A549 (cell line): ENCODE data around the gene SSPN. TPM values are rescaled to one million over a fixed set of nuclear protein-coding genes. Genes with fewer than 3 reads are reported as not detected.

Experiments
- ATAC-seq, 2 experiments: fragments of 200-7000 bp in 1 of 2; fragments of >200 bp in 1 of 2; cut with Nextera tagmentation in 1 of 2; cut with Tn5 transposase in 1 of 2; 3 replicates each; pipeline versions ENCODE4 v1.8.0 to v1.9.1; 2018 to 2020; ENCODE audit warnings: mild to moderate bottlenecking in 1 of 2, moderate library complexity in 1 of 2
- CTCF ChIA-PET: fragments of 300-600 bp; sonication (Branson Sonifier 250); formaldehyde crosslinking; extraction: SDS; loops from one replicate; lab custom pipeline; 2021; ENCODE audit warnings: antibody characterized with exemption, inconsistent platforms; lab: Yijun Ruan, JAX
- POLR2A ChIA-PET: fragments of 350-600 bp; formaldehyde crosslinking; extraction: SDS; loops from one replicate; lab custom pipeline; 2021; ENCODE audit warnings: antibody characterized with exemption, inconsistent platforms; lab: Yijun Ruan, JAX
- DNase-seq, 2 experiments: peaks; one replicate each; pipeline versions ENCODE4 v3.0.0 to v3.0.0-alpha.2; 2011 to 2016; ENCODE audit warnings: low read depth in 1 of 2, low spot score in 1 of 2
- FAIRE-seq: peaks from 2 replicates; lab custom pipeline; 2011; peaks lifted over from hg19 to GRCh38; lab: Jason Lieb, UNC
- H3K27ac ChIP-seq, 2 experiments: fragments of >200 bp; sonication (Bioruptor Twin); formaldehyde crosslinking; 3 replicates each; pipeline ENCODE4 v1.5.1; 2016 to 2017
- H3K4me1 ChIP-seq: fragments of >200 bp; sonication (Bioruptor Twin); formaldehyde crosslinking; 3 replicates; pipeline ENCODE4 v1.6.1; 2016
- H3K4me2 ChIP-seq: fragments of >200 bp; sonication (Bioruptor Twin); formaldehyde crosslinking; 3 replicates; pipeline ENCODE4 v1.6.1; 2016
- H3K4me3 ChIP-seq: fragments of >200 bp; sonication (Bioruptor Twin); formaldehyde crosslinking; 3 replicates; pipeline ENCODE4 v1.5.1; 2016
- H3K9me3 ChIP-seq: fragments of >200 bp; sonication (Bioruptor Twin); formaldehyde crosslinking; 3 replicates; pipeline ENCODE4 v1.6.1; 2016
- CBX2 ChIP-seq: fragments of 200-600 bp; sonication (generic); IDR thresholded peaks from 2 replicates; pipeline ENCODE4 v1.6.1; 2016; ENCODE audit warnings: low read depth, mild to moderate bottlenecking, borderline replicate concordance
- EHF ChIP-seq: fragments of 250-450 bp; sonication (Bioruptor Pico); IDR thresholded peaks from 2 replicates; pipeline ENCODE4 v1.5.0; 2020; ENCODE audit warnings: mild to moderate bottlenecking
- ESRRA ChIP-seq: fragments of 150-350 bp; IDR thresholded peaks from 2 replicates; pipeline ENCODE4 v1.6.1; 2014; ENCODE audit warnings: mild to moderate bottlenecking, low read length, borderline replicate concordance
- FOSL2 ChIP-seq, 2 experiments: fragments of 450-650 bp in 1 of 2; fragments of >200 bp in 1 of 2; sonication (Bioruptor Twin) in 1 of 2; formaldehyde crosslinking; IDR thresholded peaks; 2 replicates each; pipeline versions ENCODE4 v1.5.0 to v1.6.1; 2016 to 2020; ENCODE audit warnings: mild to moderate bottlenecking in 1 of 2, moderate library complexity in 1 of 2
- FOXS1 ChIP-seq: fragments of 250-450 bp; sonication (Bioruptor Pico); IDR thresholded peaks from 2 replicates; pipeline ENCODE4 v1.5.0; 2020; ENCODE audit warnings: mild to moderate bottlenecking, moderate library complexity
- HOXB5 ChIP-seq: fragments of 250-450 bp; sonication (Bioruptor Pico); IDR thresholded peaks from 2 replicates; pipeline ENCODE4 v1.5.0; 2020; ENCODE audit warnings: mild to moderate bottlenecking, moderate library complexity
- JUNB ChIP-seq: fragments of >200 bp; sonication (Bioruptor Twin); formaldehyde crosslinking; IDR thresholded peaks from 2 replicates; pipeline ENCODE4 v1.6.1; 2016
- KDM5A ChIP-seq: fragments of 200-600 bp; sonication (generic); IDR thresholded peaks from 2 replicates; pipeline ENCODE4 v1.6.1; 2016; ENCODE audit warnings: antibody characterized with exemption, mild to moderate bottlenecking
- NFE2L2 ChIP-seq: fragments of 150-350 bp; conservative IDR thresholded peaks from 2 replicates; pipeline ENCODE4 v1.6.1; 2014; ENCODE audit warnings: low read length
- POLR2A ChIP-seq: IDR thresholded peaks from 2 replicates; pipeline ENCODE4 v1.6.1; 2012; ENCODE audit warnings: mild to moderate bottlenecking, low read length
- SMC3 ChIP-seq: fragments of >200 bp; sonication (Bioruptor Twin); formaldehyde crosslinking; IDR thresholded peaks from 3 replicates; pipeline ENCODE4 v1.6.1; 2018; ENCODE audit warnings: inconsistent platforms
- SREBF2 ChIP-seq: fragments of 450-650 bp; IDR thresholded peaks from 2 replicates; pipeline ENCODE4 v1.6.1; 2014; ENCODE audit warnings: mild to moderate bottlenecking, moderate library complexity
- ZC3H11A ChIP-seq: fragments of 450-650 bp; IDR thresholded peaks from 2 replicates; pipeline ENCODE4 v1.6.1; 2014; ENCODE audit warnings: antibody characterized with exemption, mild to moderate bottlenecking
- WGBS: methylation state at CpG from one replicate; pipeline ENCODE4 v1.1.6; 2017; ENCODE audit errors: missing lambda C conversion rate; 5-methylcytosine and 5-hydroxymethylcytosine counted together
- polyA plus RNA-seq, 4 experiments: library from polyadenylated mRNA; depleted of rRNA in 3 of 4; stranded (reverse); fragments of >200 nt; fragmentation: RNase III in 1 of 4; extraction: RNeasy Plus Mini Kit Qiagen cat#74134 plus additional on column Dnase treatment in 1 of 4; gene quantifications; 2 replicates in 3 of 4; 3 replicates in 1 of 4; pipeline ENCODE4 v1.2.3, GENCODE V29; 2011 to 2017
- TF ChIP-seq, protein P1 (sequence below): fragments of 450-650 bp; IDR thresholded peaks from 2 replicates; pipeline ENCODE4 v1.6.1; 2014; ENCODE audit warnings: antibody characterized with exemption
- TF ChIP-seq, protein P2 (sequence below): IDR thresholded peaks from 2 replicates; pipeline ENCODE4 v1.6.1; 2012; ENCODE audit warnings: low read depth, borderline replicate concordance
- TF ChIP-seq, protein P3 (sequence below): IDR thresholded peaks from 2 replicates; pipeline ENCODE4 v1.6.1; 2012
- TF ChIP-seq, protein P4 (sequence below): fragments of 200-600 bp; sonication (generic); IDR thresholded peaks from 2 replicates; pipeline ENCODE4 v1.6.1; 2016; ENCODE audit warnings: antibody characterized with exemption, mild to moderate bottlenecking, moderate library complexity
- TF ChIP-seq, protein P5 (sequence below): IDR thresholded peaks from 2 replicates; pipeline ENCODE4 v1.6.1; 2012

The SSPN gene
- polyA plus RNA-seq, 2 of the 4 experiments (the other 2 are of a cell fraction): 0.85 to 2.6 TPM

DNA sequence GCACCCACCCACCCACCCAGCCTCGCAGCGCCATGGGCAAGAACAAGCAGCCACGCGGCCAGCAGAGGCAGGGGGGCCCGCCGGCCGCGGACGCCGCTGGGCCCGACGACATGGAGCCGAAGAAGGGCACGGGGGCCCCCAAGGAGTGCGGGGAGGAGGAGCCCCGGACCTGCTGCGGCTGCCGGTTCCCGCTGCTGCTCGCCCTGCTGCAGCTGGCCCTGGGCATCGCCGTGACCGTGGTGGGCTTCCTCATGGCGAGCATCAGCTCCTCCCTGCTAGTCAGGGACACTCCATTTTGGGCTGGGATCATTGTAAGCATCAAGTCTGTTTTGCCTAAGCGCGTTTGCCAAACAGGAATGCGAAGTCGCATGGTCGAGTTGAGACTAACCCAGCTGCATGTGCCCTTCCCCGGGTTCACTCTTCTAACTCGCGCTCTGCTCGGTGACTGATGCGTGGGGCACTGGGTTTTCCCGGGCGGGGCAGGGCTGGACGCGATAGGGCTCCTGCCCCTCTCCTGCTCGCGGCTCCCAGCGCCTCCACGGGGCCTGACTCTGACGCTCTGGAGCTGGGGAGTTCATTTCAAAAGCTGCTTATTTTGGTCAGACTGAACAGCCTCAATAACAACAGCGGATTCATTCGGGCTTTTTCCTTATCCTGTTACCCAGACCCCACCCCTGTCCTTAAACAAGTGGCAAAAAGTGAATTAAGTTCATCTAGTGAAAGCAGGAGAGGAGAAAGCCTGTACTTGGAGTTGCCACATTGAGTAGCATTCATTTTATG is 458 bp downstream of the SSPN start:
- TF ChIP-seq, protein P1, sequence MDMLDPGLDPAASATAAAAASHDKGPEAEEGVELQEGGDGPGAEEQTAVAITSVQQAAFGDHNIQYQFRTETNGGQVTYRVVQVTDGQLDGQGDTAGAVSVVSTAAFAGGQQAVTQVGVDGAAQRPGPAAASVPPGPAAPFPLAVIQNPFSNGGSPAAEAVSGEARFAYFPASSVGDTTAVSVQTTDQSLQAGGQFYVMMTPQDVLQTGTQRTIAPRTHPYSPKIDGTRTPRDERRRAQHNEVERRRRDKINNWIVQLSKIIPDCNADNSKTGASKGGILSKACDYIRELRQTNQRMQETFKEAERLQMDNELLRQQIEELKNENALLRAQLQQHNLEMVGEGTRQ: no peak
- TF ChIP-seq, protein P2, sequence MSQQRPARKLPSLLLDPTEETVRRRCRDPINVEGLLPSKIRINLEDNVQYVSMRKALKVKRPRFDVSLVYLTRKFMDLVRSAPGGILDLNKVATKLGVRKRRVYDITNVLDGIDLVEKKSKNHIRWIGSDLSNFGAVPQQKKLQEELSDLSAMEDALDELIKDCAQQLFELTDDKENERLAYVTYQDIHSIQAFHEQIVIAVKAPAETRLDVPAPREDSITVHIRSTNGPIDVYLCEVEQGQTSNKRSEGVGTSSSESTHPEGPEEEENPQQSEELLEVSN: peak; percentile 70
- no peak for TF ChIP-seq SMC3
- TF ChIP-seq, protein P3, sequence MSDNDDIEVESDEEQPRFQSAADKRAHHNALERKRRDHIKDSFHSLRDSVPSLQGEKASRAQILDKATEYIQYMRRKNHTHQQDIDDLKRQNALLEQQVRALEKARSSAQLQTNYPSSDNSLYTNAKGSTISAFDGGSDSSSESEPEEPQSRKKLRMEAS: peak; percentile 60
- TF ChIP-seq JUNB: no peak
- TF ChIP-seq POLR2A: peak; percentile 26
- TF ChIP-seq NFE2L2: no peak
- Histone ChIP-seq H3K4me3 (peak overlapping the region; percentile 56), H3K4me1 (no peaks in the 10 kb centered on the region), H3K27ac (peak overlapping the region; percentile 83 to 93), H3K4me2 (peak overlapping the region; percentile 87), H3K9me3 (no peaks in the 10 kb centered on the region)
- ChIA-PET POLR2A (interaction anchor here (0.7 to 2.4 kb wide), 5 partner anchors 9 to 79 kb away, joined by 3 to 11 read pairs (median 3); partner anchors contain the start of gene BHLHE41), CTCF (interaction anchor here (1.1 to 2.0 kb wide), 3 partner anchors 73 to 78 kb away, joined by 3 to 11 read pairs (median 3); no protein-coding TSS in a partner anchor)
- 4% methylated on average over 24 of the region's 45 CpGs for WGBS
- DNase-seq (peak; percentile 7 to 43), FAIRE-seq (no peak), ATAC-seq (peak; percentile 89 to 92)

DNA sequence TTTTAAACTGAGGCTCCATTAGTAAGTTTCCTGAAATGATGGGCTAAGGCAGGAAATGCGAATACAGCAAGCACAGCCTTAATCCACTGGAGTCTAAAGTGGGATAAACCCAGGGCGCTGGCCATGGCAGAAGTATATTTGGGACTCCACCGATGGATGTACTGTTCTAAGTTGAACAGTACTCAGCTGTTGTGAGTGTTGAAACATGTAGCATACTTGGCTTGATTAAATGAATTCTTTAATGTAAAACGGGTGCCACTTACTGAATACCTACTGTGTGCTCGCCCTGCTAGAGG is 996 bp downstream of the SSPN start:
- Histone ChIP-seq H3K4me1 (no peaks in the 10 kb centered on the region), H3K9me3 (no peaks in the 10 kb centered on the region), H3K4me3 (peak overlapping the region; percentile 56; the same call in 2 of the 3 replicates), H3K4me2 (peak overlapping the region; percentile 87), H3K27ac (peak overlapping the region; percentile 83 to 93)
- 92% methylated on average over 5 of the region's 5 CpGs for WGBS
- FAIRE-seq (no peak), DNase-seq (no peak), ATAC-seq (peak; percentile 19 to 47; a peak in 3 of 6 replicates)
- ChIA-PET POLR2A (interaction anchor here (0.9 to 2.4 kb wide), 3 partner anchors 8 to 78 kb away, joined by 3 to 11 read pairs (median 3); partner anchors contain the start of gene BHLHE41), CTCF (interaction anchor here (1.1 to 2.0 kb wide), 2 partner anchors 74 to 78 kb away, joined by 3 to 11 read pairs; no protein-coding TSS in a partner anchor)
- TF ChIP-seq ESRRA: no peak
- TF ChIP-seq SREBF2: no peak
- TF ChIP-seq KDM5A: no peak
- TF ChIP-seq, protein P4, sequence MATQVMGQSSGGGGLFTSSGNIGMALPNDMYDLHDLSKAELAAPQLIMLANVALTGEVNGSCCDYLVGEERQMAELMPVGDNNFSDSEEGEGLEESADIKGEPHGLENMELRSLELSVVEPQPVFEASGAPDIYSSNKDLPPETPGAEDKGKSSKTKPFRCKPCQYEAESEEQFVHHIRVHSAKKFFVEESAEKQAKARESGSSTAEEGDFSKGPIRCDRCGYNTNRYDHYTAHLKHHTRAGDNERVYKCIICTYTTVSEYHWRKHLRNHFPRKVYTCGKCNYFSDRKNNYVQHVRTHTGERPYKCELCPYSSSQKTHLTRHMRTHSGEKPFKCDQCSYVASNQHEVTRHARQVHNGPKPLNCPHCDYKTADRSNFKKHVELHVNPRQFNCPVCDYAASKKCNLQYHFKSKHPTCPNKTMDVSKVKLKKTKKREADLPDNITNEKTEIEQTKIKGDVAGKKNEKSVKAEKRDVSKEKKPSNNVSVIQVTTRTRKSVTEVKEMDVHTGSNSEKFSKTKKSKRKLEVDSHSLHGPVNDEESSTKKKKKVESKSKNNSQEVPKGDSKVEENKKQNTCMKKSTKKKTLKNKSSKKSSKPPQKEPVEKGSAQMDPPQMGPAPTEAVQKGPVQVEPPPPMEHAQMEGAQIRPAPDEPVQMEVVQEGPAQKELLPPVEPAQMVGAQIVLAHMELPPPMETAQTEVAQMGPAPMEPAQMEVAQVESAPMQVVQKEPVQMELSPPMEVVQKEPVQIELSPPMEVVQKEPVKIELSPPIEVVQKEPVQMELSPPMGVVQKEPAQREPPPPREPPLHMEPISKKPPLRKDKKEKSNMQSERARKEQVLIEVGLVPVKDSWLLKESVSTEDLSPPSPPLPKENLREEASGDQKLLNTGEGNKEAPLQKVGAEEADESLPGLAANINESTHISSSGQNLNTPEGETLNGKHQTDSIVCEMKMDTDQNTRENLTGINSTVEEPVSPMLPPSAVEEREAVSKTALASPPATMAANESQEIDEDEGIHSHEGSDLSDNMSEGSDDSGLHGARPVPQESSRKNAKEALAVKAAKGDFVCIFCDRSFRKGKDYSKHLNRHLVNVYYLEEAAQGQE: no peak
- no peak for TF ChIP-seq FOXS1 (CRISPR knock-in tag)
- no peak for TF ChIP-seq HOXB5 (CRISPR knock-in tag)
- TF ChIP-seq EHF: no peak
- TF ChIP-seq FOSL2 (IDR thresholded peaks at IDR 0.05): no peak
- no peak for TF ChIP-seq FOSL2 (CRISPR knock-in tag; IDR thresholded peaks at IDR 0.05)
- TF ChIP-seq, protein P5, sequence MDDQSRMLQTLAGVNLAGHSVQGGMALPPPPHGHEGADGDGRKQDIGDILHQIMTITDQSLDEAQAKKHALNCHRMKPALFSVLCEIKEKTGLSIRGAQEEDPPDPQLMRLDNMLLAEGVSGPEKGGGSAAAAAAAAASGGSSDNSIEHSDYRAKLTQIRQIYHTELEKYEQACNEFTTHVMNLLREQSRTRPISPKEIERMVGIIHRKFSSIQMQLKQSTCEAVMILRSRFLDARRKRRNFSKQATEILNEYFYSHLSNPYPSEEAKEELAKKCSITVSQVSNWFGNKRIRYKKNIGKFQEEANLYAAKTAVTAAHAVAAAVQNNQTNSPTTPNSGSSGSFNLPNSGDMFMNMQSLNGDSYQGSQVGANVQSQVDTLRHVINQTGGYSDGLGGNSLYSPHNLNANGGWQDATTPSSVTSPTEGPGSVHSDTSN: no peak
- no peak for TF ChIP-seq CBX2
- no peak for TF ChIP-seq ZC3H11A
